ENCODE data around the gene L2HGDH. TPM values are rescaled to one million over a fixed set of nuclear protein-coding genes. Genes with fewer than 3 reads are reported as not detected.

L2HGDH gene
- total RNA-seq, 1 donor from 2014 or later, result 13.1 TPM

DNA sequence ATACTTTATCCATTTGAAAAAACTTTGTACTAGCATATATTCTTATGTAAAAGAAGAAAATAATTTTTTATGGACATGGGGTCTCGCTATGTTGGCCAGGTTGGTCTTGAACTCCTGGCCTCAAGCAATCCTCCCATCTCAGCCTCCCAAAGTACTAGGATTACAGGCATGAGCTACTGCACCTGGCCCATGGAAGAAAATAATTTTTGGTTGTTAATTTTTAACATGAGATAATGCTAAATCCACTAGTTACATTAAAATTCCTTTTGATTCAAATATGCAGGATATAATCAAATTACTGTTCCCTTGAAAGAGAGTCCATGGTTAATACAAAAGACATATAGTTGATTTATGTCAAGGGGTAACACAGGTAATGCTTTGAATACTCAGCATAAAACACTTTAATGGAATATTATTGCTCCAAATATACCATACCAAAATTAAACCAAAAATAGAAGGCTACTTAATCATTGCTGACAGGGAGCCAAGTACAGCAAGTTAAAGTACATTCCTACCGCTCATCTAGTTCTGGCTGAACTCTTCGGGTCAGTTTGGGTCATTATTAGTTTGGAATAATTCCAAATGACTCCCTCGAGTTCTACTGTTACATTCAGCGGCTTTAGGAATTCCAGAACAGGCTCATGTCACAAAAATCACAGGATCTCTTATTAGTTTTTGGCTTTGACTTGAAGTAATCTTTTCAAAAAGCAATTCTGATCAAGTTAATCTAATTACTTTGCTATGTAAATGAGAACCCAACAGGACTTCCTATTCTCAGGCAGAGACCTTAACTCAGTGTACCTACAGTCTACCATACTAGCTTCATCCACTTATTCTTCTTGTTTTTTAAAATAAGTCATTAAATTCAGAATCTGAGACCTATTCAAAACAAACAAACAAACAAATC lies 86.7 kb downstream of the L2HGDH start:
- H3K4me3 Mint-ChIP-seq (ENCODE audit: low read depth), result no peak overlapping the region
- no peak for DNase-seq (ENCODE audit: low spot score, unreplicated experiment)
- H3K36me3 Mint-ChIP-seq (ENCODE audit: insufficient read depth), result peaks cover 16% of the 10 kb centered on the region
- peaks cover 5% of the 10 kb centered on the region for H3K9me3 Mint-ChIP-seq (ENCODE audit: low read depth)
- TF ChIP-seq, protein P1, sequence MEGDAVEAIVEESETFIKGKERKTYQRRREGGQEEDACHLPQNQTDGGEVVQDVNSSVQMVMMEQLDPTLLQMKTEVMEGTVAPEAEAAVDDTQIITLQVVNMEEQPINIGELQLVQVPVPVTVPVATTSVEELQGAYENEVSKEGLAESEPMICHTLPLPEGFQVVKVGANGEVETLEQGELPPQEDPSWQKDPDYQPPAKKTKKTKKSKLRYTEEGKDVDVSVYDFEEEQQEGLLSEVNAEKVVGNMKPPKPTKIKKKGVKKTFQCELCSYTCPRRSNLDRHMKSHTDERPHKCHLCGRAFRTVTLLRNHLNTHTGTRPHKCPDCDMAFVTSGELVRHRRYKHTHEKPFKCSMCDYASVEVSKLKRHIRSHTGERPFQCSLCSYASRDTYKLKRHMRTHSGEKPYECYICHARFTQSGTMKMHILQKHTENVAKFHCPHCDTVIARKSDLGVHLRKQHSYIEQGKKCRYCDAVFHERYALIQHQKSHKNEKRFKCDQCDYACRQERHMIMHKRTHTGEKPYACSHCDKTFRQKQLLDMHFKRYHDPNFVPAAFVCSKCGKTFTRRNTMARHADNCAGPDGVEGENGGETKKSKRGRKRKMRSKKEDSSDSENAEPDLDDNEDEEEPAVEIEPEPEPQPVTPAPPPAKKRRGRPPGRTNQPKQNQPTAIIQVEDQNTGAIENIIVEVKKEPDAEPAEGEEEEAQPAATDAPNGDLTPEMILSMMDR (IDR thresholded peaks at IDR 0.05; ENCODE audit: unreplicated experiment), result no peak
- H3K4me1 Mint-ChIP-seq (ENCODE audit: low read depth), result peaks cover 31% of the 10 kb centered on the region
- H3K27me3 Mint-ChIP-seq, result no peaks in the 10 kb centered on the region
- H3K27ac Mint-ChIP-seq, result no peak overlapping the region

DNA sequence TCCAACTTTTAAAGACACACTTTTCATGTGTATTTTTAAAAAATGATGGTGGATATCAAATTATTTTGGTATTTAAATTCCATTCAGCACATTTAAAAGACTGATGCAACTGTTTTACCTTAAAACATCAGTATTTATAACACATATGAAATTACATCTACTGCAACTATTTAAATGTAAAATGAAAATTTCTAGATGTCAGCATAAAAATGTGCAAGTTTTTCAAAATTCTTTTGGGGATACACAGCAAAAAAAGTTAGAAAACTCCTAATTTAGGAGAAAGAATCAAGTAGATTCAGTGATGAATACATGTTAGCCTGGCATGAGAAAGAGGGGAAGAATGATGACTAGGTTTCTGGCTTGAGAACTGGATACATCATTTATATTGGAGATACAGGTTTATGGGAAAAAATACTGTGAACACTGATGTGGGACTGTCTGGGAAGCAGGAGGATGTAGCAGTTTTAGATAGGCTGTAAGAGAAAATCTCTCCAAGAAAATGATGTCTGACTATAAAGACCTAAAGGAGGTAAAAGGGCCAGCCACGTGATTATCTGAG lies 89.9 kb downstream of the L2HGDH start:
- H3K27ac Mint-ChIP-seq, result peak overlapping the region; percentile 19
- peaks cover 14% of the 10 kb centered on the region for H3K36me3 Mint-ChIP-seq (ENCODE audit: insufficient read depth)

DNA sequence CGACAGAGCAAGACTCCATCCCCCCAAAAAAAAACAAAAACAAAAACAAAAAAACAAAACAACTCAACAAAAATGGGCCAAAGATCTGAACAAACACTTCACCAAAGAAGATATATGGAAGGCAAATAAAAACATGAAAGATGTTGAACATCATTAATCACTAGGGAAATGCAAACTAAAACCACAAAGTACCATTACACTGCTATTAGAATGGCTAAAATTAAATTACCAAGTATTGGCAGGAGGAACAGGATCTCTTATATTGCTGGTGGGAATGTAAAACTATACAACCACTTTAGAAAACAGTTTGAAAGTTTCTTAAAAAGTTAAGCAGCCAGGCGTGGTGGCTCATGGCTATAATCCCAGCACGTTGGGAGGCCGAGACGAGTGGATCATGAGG lies 93.5 kb downstream of the L2HGDH start:
- Mint-ChIP-seq H3K36me3 (ENCODE audit: insufficient read depth) (peaks cover 16% of the 10 kb centered on the region), H3K27ac (peak overlapping the region; percentile 59), H3K4me1 (ENCODE audit: low read depth) (peaks cover 10% of the 10 kb centered on the region), H3K4me3 (ENCODE audit: low read depth) (no peak overlapping the region), H3K27me3 (no peaks in the 10 kb centered on the region), H3K9me3 (ENCODE audit: low read depth) (peaks cover 6% of the 10 kb centered on the region)
- DNase-seq (ENCODE audit: low spot score, unreplicated experiment), result no peak
- TF ChIP-seq, protein P1 (IDR thresholded peaks at IDR 0.05; ENCODE audit: unreplicated experiment), result no peak

More for the DNA sequence above, 89.9 kb downstream of the L2HGDH start:
- H3K9me3 Mint-ChIP-seq (ENCODE audit: low read depth), result peaks cover 3% of the 10 kb centered on the region
- H3K4me3 Mint-ChIP-seq (ENCODE audit: low read depth), result no peak overlapping the region
- TF ChIP-seq, protein P1 (IDR thresholded peaks at IDR 0.05; ENCODE audit: unreplicated experiment), result no peak
- H3K4me1 Mint-ChIP-seq (ENCODE audit: low read depth), result peaks cover 19% of the 10 kb centered on the region
- no peak for DNase-seq (ENCODE audit: low spot score, unreplicated experiment)
- H3K27me3 Mint-ChIP-seq, result no peaks in the 10 kb centered on the region

DNA sequence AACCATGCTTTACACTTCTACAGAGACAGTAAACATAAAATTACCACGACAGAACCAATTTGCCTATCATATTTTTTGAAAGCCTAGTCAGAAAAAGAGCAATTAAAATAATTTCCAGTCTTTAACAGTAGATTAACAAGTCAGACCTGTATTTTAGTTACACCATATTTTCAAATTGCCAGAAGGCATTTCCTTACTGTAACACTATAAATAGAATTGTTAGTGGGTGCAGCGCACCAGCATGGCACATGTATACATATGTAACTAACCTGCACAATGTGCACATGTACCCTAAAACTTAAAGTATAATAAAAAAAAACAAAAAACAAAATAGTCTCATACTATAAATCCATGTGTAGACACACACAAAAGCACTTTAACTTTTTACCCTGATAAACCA lies 96.6 kb downstream of the L2HGDH start:
- DNase-seq (ENCODE audit: low spot score, unreplicated experiment), result no peak
- peaks cover 6% of the 10 kb centered on the region for H3K9me3 Mint-ChIP-seq (ENCODE audit: low read depth)
- H3K27me3 Mint-ChIP-seq, result no peaks in the 10 kb centered on the region
- peaks cover 8% of the 10 kb centered on the region for H3K36me3 Mint-ChIP-seq (ENCODE audit: insufficient read depth)
- TF ChIP-seq, protein P1 (IDR thresholded peaks at IDR 0.05; ENCODE audit: unreplicated experiment), result no peak
- peaks cover 3% of the 10 kb centered on the region for H3K4me1 Mint-ChIP-seq (ENCODE audit: low read depth)
- no peak overlapping the region for H3K4me3 Mint-ChIP-seq (ENCODE audit: low read depth)
- H3K27ac Mint-ChIP-seq, result no peak overlapping the region

DNA sequence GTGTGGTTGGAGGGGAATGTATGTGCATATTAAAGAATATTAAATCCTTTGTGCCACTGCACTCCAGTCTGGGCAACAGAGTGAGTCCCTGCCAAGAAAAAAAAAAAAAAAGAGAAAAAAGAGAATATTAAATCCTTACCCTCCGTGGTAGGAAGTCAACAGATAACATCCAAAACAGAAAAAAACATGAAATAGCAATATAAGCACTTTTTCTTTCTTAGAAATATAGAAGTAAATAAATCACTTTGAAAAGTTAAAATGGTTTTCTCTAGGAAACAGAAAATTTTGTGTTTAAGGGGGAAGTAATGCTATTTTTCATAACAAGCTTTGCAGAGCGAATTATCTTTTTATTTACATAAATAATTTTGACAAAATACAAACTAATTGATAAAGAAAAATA lies 98.2 kb downstream of the L2HGDH start:
- Mint-ChIP-seq H3K27me3 (no peaks in the 10 kb centered on the region), H3K4me3 (ENCODE audit: low read depth) (no peak overlapping the region), H3K36me3 (ENCODE audit: insufficient read depth) (peaks cover 6% of the 10 kb centered on the region), H3K9me3 (ENCODE audit: low read depth) (peaks cover 6% of the 10 kb centered on the region), H3K27ac (no peak overlapping the region), H3K4me1 (ENCODE audit: low read depth) (peaks cover 3% of the 10 kb centered on the region)
- TF ChIP-seq, protein P1 (IDR thresholded peaks at IDR 0.05; ENCODE audit: unreplicated experiment), result no peak
- DNase-seq (ENCODE audit: low spot score, unreplicated experiment), result no peak

Data from progenitor cell of endocrine pancreas (in vitro differentiated cells).